Measurements from ENCODE around the gene MCAM.

MCAM gene, protein sequence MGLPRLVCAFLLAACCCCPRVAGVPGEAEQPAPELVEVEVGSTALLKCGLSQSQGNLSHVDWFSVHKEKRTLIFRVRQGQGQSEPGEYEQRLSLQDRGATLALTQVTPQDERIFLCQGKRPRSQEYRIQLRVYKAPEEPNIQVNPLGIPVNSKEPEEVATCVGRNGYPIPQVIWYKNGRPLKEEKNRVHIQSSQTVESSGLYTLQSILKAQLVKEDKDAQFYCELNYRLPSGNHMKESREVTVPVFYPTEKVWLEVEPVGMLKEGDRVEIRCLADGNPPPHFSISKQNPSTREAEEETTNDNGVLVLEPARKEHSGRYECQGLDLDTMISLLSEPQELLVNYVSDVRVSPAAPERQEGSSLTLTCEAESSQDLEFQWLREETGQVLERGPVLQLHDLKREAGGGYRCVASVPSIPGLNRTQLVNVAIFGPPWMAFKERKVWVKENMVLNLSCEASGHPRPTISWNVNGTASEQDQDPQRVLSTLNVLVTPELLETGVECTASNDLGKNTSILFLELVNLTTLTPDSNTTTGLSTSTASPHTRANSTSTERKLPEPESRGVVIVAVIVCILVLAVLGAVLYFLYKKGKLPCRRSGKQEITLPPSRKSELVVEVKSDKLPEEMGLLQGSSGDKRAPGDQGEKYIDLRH

DNA sequence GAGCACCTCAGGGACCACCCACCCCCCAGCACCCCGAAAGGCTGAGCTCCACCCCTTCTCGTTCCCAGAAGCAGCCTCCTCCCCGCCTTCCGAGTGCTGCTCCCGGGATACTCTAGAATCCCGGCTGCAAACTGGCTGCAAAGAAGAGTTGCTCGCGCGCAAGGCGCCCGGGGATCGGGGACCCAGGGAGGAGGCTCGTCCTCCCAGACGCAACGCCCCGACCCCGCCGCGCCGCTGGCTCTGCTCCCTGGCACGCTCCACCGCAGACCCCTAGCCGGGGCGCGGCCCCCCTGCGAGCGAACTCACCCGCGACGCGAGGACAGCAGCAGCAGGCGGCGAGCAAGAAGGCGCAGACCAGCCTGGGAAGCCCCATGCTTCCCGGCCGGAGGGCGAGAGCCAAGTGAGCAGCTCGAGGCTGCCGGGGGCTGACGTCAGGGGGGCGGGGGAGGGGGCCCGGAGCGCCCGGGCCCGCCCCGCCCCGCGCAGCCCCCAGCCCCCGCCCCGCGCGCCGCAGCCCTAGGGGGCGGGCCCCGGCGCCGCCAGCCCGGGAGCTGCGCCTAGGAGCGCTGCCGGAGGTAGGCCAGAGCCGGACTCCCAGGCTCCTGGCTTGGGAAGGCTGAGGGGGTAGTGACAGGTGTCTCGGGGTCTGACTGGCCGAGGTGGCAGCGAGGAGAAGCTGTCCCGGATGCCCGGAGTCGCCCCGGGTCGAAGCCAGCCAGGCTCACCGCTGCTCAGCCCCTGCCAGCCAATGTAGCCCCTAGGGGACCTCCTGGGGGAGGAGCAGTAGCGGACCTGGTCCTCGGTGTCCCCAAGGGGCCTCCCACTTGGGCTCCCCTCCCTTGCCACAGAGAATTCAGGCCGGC is at the start of gene MCAM:
MCAM (minus strand) TSS at position 402 of the 863 bp plus-strand sequence; CDS start at position 373, 29 bp downstream.
- TF ChIP-seq, protein P1, sequence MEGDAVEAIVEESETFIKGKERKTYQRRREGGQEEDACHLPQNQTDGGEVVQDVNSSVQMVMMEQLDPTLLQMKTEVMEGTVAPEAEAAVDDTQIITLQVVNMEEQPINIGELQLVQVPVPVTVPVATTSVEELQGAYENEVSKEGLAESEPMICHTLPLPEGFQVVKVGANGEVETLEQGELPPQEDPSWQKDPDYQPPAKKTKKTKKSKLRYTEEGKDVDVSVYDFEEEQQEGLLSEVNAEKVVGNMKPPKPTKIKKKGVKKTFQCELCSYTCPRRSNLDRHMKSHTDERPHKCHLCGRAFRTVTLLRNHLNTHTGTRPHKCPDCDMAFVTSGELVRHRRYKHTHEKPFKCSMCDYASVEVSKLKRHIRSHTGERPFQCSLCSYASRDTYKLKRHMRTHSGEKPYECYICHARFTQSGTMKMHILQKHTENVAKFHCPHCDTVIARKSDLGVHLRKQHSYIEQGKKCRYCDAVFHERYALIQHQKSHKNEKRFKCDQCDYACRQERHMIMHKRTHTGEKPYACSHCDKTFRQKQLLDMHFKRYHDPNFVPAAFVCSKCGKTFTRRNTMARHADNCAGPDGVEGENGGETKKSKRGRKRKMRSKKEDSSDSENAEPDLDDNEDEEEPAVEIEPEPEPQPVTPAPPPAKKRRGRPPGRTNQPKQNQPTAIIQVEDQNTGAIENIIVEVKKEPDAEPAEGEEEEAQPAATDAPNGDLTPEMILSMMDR (conservative IDR thresholded peaks at IDR 0.05; ENCODE audit: low read length): no peak
- no peak for DNase-seq (ENCODE audit: low read depth)
- H3K4me3 ChIP-seq (ENCODE audit: low read length): peak within 1 kb of the TSS; percentile 57

DNA sequence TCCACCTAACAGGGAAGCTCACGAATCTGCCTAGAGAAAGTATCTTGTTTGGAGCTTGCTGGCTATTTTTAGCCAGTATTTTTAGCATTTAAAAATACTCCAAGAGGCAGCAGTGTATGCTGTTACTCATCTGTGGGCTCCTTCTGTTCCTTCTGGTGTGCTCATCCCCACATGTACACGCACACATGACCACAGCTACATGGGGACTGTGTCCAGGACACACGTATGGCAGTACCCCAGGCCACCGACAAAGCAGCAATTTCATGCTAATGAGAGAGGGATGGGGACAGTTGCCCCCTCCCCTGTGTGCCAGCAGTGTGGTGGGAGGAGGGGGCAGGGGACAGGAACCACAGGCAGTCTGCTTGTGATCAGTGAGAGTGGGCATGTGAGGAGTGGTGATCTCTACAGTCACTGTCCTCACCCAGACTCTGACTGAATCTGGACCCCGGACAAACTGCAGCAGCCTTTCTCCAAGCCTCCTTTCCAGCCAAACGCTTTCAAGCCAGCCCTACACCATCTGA is 48.2 kb upstream of the MCAM start:
- H3K4me3 ChIP-seq (ENCODE audit: low read length): no peak overlapping the region
- TF ChIP-seq, protein P1 (conservative IDR thresholded peaks at IDR 0.05; ENCODE audit: low read length): no peak
- DNase-seq (ENCODE audit: low read depth): peak; percentile 35

DNA sequence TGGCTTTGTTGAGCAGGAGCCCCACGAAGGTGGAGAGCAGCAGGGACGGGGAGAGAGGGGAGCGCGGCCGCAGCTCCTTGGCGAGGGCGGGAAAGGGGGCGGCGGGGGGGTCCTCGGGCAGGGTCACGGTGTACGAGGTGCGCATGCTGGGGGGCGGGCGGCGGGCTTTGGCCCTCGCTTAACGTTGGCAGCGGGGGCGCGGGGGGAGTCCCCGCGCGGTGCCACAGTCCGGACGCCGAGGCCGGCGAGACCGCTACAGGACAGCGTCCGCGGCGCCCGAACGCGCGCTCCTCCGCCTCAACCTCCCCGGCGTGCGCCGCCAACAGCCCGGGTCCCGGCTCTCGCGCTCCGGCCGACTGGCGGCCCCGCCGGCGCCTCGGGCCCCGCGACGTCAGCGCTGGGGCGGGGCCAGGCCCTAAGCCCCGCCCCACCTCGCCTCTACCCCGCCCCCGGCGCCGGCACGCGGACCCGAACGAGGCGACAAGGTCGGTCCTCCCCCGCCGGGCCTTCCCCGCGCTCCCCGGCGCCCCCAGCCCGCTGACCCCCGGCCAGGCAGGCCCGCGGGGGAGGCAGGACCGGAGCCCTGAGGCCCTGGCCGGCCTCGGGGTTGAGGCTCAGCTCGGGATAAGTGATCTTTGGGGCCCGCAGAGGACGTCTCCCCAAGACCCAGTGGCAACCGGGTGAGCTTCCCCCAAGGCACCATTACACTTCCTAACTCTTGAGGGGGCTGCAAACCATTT is 47.1 kb upstream of the MCAM start:
- TF ChIP-seq, protein P1 (conservative IDR thresholded peaks at IDR 0.05; ENCODE audit: low read length): no peak
- DNase-seq (ENCODE audit: low read depth): peak; percentile 24
- H3K4me3 ChIP-seq (ENCODE audit: low read length): peak overlapping the region; percentile 30; the same call in 1 of the 2 replicates

DNA sequence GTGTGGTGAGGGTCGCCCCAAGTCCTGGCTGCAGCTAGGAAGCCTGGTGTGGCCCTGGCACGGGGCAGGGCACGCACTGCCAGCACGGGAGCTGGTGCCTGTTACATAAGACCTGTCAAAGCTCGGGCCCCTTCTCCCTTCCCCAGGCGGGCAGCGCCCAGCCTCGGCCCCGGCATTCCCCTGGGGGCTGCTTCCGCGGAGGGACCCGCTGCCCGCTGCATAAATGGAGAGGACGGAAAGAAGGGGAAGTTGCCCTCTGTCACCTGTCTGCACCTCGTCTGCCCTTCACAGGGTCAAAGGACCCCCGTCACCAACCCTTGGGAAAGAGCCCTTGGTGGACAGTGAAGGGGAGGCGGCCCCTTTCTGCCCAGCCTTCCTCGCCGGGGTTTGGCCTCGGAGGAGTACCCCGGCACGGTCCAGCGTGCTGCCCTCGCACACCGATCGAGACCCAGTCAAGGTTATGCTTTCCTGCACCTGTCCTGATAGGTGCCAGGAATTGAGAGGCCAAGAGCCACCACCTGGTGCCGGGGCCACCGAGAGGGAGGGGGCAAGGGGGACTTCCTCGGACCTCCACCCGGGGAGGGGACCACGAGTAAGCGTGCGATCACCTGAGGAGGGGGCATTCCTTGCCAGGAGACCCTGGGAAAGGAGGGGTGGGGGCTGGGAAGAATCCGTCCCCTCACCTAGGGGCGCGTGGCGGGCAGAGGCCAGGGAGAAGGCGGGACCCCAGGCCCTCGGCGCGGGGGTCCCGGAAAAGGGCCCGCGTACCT is 46.3 kb upstream of the MCAM start:
- no peak overlapping the region for H3K4me3 ChIP-seq (ENCODE audit: low read length)
- no peak for DNase-seq (ENCODE audit: low read depth)
- TF ChIP-seq, protein P1 (conservative IDR thresholded peaks at IDR 0.05; ENCODE audit: low read length): no peak

DNA sequence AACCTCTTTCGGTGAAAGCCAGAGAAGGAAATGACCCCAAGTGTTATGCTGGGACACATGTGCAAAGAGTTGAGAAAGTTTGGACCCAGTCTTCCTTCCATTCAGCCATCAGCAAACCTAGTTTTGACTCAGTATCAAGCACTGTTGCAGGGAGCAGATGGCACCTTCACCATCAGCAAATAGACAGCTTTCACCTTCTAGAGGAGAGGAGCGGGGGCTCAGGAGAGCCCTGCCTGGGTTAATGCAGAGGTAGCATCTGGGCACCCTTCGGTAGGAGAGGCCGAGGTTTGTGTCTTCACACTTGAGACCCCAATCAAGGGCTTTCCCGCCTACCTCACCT is 45.8 kb upstream of the MCAM start:
- no peak overlapping the region for H3K4me3 ChIP-seq (ENCODE audit: low read length)
- TF ChIP-seq, protein P1 (conservative IDR thresholded peaks at IDR 0.05; ENCODE audit: low read length): no peak
- DNase-seq (ENCODE audit: low read depth): no peak
